ENCODE data around the gene CCSER1. TPM values are rescaled to one million over a fixed set of nuclear protein-coding genes. Genes with fewer than 3 reads are reported as not detected.

Gene CCSER1
- total RNA-seq, 1 donor from 2014 or later = 15.7 TPM

- H3K36me3 Mint-ChIP-seq (ENCODE audit: unreplicated experiment) = no peaks in the 10 kb centered on the region
- H3K4me1 Mint-ChIP-seq (ENCODE audit: low read depth, unreplicated experiment) = no peaks in the 10 kb centered on the region
- DNase-seq = no peak
- no peaks in the 10 kb centered on the region for H3K27me3 Mint-ChIP-seq (ENCODE audit: unreplicated experiment)
- H3K4me3 Mint-ChIP-seq (ENCODE audit: unreplicated experiment) = no peak overlapping the region
- TF ChIP-seq CTCF (IDR thresholded peaks at IDR 0.05; ENCODE audit: partially characterized antibody, unreplicated experiment) = no peak
- H3K27ac Mint-ChIP-seq (ENCODE audit: unreplicated experiment) = no peak overlapping the region
- no peaks in the 10 kb centered on the region for H3K9me3 Mint-ChIP-seq (ENCODE audit: unreplicated experiment)
Measured at GRCh38 chr4:90537491-90537890, 410.3 kb downstream of the CCSER1 start.

DNA sequence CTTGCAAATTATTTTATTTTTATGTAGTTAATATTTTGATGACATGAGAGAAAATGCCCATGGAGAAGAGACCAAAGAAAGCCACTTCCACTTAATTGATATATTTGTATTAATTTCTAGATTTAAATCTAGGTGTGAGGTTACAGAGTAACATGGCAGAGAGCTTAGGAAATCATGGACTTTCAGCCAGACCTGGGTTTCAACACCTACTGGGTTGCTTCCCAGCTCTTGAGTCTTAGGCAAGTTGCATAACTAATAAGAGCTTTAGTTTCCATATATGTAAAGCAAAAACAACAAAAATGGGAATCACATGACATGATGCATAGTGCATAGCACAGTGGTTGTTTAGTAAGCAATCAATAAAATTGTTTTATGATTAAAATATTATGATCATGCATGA is 413.3 kb downstream of the CCSER1 start:
- Mint-ChIP-seq H3K9me3 (ENCODE audit: unreplicated experiment) (no peaks in the 10 kb centered on the region), H3K36me3 (ENCODE audit: unreplicated experiment) (no peaks in the 10 kb centered on the region), H3K27me3 (ENCODE audit: unreplicated experiment) (peaks cover 4% of the 10 kb centered on the region), H3K4me3 (ENCODE audit: unreplicated experiment) (no peak overlapping the region), H3K27ac (ENCODE audit: unreplicated experiment) (no peak overlapping the region), H3K4me1 (ENCODE audit: low read depth, unreplicated experiment) (peaks cover 13% of the 10 kb centered on the region)
- TF ChIP-seq CTCF (IDR thresholded peaks at IDR 0.05; ENCODE audit: partially characterized antibody, unreplicated experiment) = no peak
- DNase-seq = no peak

DNA sequence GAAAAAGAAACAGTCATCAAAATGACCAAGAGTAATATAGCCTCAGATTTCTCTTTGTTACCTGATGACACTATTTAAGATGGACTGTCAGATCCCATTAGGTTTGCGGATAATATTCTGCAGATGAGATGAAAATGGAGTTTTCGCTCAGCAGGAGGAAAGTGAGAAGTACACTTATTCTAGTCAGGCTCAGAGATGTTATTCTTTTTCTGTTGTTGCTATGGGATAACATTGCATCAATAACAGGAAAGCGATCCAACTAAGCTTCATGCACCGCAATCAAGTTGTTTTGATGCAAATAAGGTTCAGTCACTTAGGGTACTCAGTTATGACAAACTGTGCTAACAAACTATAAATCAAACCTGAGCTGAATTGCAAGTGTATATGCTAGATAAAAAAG is 415.0 kb downstream of the CCSER1 start:
- Mint-ChIP-seq H3K27ac (ENCODE audit: unreplicated experiment) (no peak overlapping the region), H3K36me3 (ENCODE audit: unreplicated experiment) (no peaks in the 10 kb centered on the region), H3K4me1 (ENCODE audit: low read depth, unreplicated experiment) (peaks cover 13% of the 10 kb centered on the region), H3K27me3 (ENCODE audit: unreplicated experiment) (peaks cover 4% of the 10 kb centered on the region), H3K9me3 (ENCODE audit: unreplicated experiment) (no peaks in the 10 kb centered on the region), H3K4me3 (ENCODE audit: unreplicated experiment) (no peak overlapping the region)
- TF ChIP-seq CTCF (IDR thresholded peaks at IDR 0.05; ENCODE audit: partially characterized antibody, unreplicated experiment) = no peak
- DNase-seq = no peak

DNA sequence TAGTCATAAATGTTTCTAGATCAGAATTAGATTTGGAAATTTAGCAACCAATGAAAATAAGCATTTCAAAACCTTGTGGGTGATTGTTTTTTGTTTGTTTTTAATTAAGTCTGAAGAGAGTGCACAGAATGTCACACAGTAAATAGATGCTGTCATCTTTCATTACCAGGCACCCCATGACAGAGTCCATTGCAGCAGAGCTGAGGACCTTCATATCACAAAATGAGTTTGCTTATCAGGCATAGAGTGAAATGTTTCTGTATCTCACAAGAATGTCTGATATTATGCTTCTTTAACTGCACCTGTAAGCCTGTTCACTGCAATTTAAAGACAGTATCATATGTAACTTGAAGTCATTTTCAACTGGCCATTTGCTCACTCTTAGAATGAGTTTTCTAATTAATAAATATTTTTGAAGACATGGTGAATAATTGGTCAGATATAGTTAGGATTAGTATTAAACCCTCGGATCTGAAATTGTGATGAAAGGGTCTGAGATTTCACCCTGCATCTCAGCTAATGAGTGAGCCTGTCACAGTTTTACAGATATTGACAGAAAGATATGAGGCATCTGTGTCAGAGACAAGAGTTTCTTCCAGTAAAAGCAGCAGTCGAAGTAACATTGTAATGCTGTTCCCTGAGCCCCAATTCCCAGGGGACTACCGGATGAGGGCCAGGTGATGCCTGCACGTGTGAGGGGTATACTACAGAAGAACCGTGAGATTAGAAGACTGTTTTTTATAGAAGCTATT is 416.4 kb downstream of the CCSER1 start:
- Mint-ChIP-seq H3K27me3 (ENCODE audit: unreplicated experiment) (peaks cover 4% of the 10 kb centered on the region), H3K36me3 (ENCODE audit: unreplicated experiment) (no peaks in the 10 kb centered on the region), H3K4me3 (ENCODE audit: unreplicated experiment) (no peak overlapping the region), H3K27ac (ENCODE audit: unreplicated experiment) (no peak overlapping the region), H3K4me1 (ENCODE audit: low read depth, unreplicated experiment) (peaks cover 13% of the 10 kb centered on the region), H3K9me3 (ENCODE audit: unreplicated experiment) (no peaks in the 10 kb centered on the region)
- DNase-seq = no peak
- no peak for TF ChIP-seq CTCF (IDR thresholded peaks at IDR 0.05; ENCODE audit: partially characterized antibody, unreplicated experiment)

- no peaks in the 10 kb centered on the region for H3K36me3 Mint-ChIP-seq (ENCODE audit: unreplicated experiment)
Measured at GRCh38 chr4:90544532-90545045, 417.4 kb downstream of the CCSER1 start.

More at GRCh38 chr4:90544532-90545045, 417.4 kb downstream of the CCSER1 start:
- Mint-ChIP-seq H3K9me3 (ENCODE audit: unreplicated experiment) (no peaks in the 10 kb centered on the region), H3K4me3 (ENCODE audit: unreplicated experiment) (no peak overlapping the region), H3K27ac (ENCODE audit: unreplicated experiment) (no peak overlapping the region), H3K27me3 (ENCODE audit: unreplicated experiment) (peaks cover 4% of the 10 kb centered on the region), H3K4me1 (ENCODE audit: low read depth, unreplicated experiment) (peaks cover 13% of the 10 kb centered on the region)
- DNase-seq = no peak
- TF ChIP-seq CTCF (IDR thresholded peaks at IDR 0.05; ENCODE audit: partially characterized antibody, unreplicated experiment) = no peak
